GM18868 (cell line): ENCODE results near the gene MPND.
A peak's percentile ranks its signal among the peaks of the same experiment; 100 is the strongest.
"Not testable (repeated sequence)": the region's sequence is repeated elsewhere in the genome, so short reads cannot be mapped to it uniquely, and the experiment has no call there.

Source experiments
- ATAC-seq: cut with Tn5 transposase; IDR thresholded peaks from one replicate; pipeline ENCODE4 v1.9.1; 2021; ENCODE audit warnings: mild to moderate bottlenecking, moderate library complexity; ENCODE audit not compliant: unreplicated experiment

MPND gene

DNA sequence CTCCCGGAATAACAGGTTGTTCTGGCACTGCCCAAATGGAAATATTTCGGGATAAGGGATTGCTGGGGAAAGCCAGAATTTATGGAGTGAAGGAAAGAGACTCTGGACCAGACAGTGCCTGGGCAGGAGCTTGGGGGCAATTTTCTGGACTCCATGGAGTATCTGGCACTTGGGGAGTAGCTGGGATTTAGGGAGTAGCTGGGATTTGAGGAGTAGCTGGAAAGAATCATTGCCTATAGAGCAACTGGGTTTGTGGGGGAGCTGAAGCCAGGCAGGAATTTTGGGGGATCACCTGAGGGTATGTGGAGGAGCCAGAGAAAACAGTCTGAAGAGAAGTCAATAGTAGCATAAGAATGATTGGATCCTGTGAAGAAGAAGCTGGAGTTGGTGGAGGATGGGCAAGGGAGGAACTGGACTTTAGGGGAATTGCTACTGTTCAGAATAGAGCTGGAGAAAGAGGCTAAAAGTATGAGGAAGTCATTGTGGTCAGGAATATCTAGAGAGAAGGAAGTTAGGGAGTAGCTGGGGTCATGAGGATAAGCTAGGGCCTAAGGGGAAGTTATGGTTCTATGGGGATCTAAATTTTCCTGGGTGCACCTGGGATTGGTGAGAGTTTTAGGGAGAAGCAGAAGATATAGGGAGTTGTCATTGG lies 24.2 kb upstream of the MPND start:
- no peak for ATAC-seq

DNA sequence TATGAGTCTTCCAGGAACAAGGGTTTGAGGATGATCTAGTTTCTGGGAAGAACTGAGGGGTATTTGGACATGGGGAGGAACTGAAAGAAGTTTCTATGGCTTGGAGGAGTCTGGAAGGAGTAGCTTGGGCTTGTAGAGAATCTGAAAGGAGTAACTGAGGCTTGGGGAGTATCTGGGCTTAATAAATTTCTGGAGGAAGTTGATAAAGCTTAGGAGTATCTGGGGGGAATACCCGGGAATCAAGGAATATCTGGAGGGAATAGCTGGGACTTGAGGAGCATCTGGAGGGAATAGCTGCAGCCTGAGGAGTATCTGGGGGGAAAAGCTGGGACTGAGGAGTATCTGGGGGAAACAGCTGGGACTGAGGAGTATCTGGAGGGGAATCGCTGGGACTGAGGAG lies 22.9 kb upstream of the MPND start:
- no peak for ATAC-seq

DNA sequence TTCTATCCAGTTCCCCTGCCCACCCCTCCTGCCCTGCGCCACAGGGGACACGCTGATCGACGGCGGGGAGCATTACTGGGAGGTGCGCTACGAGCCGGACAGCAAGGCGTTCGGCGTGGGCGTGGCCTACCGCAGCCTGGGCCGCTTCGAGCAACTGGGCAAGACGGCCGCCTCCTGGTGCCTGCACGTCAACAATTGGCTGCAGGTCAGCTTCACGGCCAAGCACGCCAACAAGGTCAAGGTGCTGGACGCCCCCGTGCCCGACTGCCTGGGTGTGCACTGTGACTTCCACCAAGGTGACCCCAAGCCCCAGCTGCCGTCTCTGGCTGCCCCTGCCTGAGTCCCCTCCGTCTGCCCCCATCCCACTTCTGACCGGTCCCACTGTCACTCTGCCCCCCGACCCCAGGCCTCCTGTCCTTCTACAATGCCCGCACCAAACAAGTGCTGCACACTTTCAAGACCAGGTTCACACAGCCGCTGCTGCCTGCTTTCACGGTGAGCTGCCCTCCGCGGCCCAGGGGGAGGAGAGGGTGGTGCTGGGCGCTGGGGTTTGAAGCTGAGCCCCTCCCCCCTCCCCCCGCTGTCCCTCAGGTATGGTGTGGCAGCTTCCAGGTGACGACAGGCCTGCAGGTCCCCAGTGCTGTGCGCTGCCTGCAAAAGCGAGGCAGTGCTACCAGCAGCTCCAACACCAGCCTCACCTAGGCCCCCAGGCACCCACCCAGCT lies 20.3 kb upstream of the MPND start:
- no peak for ATAC-seq

DNA sequence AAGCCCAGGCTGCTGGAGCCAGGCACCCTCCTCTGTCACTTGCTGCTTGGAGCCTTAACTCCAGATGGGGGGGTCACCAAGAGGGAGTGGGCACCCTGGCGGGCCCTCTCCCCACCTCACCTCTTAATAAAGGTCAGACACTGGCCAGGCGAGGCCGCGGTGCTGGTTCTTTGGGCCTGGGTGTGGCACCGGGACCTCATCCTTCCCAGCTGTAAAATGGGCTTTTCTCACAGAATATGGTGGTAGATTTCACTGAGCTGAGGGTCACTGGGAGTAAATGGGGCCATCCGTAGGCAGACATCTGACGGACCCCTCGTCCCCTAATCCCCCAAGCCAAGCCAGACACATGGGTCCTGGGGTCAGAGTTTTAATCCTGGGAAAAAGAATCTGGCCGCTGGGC lies 19.7 kb upstream of the MPND start:
- ATAC-seq, result no peak

DNA sequence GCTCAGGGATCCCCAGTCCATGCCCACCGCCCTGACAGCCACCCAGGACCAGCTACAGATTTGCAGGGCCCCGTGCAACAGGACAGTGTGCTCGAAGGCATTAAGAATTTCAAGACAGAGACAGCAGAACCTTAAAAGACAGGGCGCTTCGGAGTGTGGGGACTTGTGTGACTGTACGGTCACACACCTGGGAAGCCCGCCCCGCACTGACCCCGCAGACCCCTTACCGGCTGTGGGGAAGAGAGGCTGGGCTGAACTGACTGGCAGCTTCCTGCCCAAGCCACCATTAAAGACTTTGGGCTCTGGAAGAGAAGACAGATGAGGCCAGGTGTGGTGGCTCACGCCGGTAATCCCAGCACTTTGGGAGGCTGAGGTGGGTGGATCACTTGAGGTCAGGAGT lies 19.1 kb upstream of the MPND start:
- ATAC-seq, result no peak

DNA sequence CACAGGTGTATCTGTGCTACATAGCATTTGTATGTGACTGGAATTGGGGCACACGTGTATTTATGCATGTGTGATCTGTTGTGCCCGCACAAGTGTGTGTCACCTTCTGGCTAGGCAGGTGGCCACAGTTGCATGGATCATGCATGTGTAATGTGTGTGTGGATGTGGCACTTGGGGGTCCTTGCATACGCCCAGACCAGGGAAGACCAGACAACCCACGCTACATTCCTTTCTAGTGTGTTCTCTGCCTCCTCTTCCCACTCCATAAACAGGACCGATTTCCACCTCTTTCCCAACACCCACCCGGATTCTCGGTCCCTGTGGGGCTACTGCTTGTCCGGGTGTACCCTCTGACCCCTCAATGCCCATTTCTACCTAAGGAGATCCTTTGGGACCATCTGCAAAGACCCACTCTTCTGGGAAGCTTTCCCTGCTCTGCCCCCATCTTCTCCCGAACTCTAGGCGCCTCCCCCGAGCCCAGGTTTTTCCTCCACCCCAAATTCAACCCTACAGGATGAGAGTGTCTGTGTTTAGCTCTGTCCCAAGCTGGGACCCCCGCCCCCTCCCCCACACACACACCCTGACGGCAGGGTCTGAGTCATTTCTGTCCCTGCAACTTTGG lies 17.0 kb upstream of the MPND start:
- ATAC-seq, result no peak

DNA sequence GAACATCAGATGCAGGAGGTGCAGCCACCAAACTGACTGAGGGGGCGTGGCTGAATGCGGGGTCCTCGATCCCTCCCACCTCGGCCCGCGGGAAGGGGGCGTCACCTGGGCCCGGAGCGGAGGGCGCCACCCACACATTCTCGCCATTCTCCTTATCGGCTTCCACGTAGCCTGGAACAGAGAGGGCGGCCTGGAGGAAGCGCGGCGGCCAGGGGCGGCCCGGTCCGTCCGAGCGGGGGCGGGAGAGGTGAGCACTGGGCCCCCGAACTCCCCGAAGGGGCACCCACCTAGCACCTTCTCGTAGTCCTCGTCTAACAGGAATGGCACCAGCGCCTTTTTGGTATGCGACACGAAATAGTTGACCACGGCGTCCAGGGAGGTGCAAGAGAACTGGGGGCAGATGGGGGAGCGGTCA lies 16.5 kb upstream of the MPND start:
- ATAC-seq, result no peak

DNA sequence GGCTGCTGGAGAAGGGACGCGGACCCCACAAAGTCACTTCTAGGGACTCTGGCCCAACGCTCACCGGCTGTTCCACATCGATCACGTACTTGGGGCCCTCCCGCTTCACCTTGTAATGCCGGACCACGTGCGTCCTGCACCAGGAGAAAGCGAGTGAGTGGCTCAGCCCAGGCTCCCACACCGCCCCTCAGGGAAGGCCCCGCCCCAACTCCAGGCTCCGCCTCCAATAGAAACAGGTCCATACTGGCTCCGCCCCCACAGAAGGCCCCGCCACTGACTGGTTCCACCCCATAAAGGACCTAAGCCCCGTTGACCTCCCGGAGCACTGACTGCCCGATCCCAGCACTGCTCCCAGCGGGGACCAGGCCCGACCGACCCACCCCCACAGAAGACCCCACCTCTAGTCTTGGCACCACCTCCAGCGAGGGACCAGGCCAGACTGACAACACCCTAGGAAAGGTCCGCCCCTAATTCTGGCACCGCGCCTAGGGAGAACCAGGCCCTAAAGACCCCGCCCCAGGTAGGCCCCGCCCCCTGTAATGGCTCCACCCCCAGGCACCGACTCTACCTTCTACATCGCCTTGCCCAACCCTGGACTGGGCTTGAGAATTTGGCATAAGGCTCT lies 16.0 kb upstream of the MPND start:
- ATAC-seq, result no peak

DNA sequence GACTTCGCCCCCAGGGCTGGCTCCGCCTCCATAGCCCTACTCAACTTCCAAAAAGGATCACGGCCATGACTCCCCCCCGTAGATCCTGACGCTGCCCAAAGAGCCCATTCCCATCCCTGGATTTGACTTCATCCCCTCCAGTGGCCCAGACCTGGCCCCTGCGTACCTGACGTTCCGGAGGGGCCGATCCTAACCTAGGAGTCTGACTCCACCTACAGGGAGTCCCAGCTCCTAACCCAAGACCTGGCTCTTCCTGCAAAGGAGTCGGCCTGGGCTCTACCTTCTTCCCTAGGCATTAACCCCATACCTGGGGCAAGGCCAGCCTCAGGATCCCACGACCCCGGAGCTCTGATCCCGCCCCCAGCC lies 15.5 kb upstream of the MPND start:
- no peak for ATAC-seq

DNA sequence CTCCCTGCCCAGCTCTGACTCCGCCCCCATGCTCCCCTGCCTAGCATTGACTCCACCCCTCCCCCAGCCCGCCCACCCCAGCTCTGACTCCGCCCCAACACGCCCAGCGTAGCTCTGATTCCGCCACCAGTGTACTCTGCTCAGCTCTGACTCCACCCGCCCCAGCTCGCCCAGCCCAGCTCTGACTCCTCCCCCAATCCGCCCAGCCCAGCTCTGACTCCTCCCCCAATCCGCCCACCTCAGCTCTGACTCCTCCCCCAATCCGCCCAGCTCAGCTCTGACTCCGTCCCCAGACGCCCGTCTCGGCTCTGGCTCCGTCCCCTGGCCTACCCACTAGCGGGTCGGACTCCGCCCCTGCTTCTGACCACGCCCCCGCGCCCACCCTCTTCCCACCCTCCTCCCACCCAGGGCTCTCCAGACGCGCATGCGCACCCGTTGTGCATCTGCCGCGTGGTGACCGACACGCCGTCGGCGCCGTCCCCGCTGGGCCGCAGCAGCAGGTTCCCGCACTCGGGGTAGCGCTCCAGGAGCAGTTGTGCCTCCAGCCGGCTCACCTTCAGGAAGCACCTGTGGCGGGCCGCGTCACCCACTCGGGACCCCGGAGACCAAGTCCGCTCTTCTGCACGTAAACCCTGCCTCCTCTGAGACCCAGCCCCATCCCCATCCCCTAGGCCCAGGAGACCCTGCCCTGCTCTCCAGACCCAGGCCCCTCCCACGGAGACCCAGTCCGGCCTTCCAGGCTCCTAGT lies 14.9 kb upstream of the MPND start:
- ATAC-seq, result peak; percentile 88

DNA sequence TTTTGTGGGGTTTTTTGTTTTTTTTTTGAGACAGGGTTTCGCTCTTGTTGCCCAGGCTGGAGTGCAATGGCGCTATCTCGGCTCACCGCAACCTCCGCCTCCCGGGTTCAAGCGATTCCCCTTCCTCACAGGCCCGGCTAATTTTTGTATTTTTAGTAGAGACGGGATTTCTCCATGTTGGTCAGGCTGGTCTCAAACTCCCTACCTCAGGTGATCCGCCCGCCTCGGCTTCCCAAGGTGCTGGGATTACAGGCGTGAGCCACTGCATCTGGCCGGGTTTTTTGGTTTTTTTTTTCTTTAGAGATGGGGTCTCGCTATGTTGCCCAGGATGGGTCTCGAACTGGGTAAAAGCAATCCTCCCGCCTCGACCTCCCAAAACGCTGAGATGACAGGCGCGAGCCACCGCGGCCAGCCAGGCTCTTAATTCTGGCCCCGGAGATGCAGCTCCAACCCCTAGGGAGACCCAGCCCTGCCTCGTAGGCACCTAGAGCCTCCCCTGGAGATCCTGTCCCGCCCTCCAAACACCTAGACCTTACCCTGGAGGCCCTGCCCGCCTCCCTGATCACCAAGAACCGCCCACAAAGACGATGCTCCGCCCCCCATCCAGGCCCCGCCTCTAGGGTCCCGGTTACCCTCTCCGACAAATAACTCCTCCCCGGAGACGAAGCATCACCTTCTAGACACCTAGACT lies 14.2 kb upstream of the MPND start:
- not testable (repeated sequence) for ATAC-seq

DNA sequence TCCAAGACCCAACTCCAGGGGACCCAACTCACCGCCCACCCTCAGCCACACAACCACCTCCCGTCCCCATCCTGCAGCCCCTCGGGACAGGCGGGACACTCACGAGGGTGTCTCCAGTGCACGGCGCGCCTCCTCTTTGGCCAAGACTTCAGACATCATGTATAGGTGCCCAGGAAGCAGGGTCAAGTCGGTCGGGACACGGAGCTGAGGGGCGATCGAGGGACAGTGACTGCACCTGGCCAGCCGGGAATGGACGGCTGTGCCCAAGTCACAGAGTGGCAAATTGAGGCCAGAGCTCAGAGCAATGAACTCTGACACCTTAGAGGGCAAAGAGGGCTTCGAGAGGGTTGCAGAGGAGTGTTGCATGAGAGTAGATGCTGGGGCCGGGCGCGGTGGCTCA lies 13.5 kb upstream of the MPND start:
- ATAC-seq, result no peak

DNA sequence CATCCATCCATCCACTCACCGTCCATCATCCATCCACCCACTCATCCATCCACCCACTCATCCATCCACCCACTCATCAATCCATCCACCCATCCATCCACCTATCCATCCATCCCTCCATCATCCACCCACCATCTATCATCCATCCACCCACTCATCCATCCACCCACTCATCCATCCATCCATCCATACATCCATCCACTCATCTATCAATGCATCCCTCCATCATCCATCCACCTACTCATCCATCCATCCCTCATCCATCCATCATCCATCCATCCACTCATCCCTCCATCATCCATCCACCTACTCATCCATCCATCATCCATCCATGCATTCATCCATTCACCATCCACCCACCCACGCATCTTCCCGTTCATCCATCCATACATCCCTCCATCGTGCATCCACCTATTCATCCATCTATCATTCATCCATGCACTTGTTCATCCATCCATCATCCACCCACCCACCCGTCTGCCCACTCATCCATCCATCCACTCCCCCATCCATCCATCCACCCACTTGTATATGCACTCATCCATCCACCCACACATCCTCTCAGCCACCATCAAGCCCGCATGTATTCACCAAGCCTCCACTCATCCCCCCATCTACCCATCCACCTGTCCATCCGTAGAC lies 8.3 kb upstream of the MPND start:
- no peak for ATAC-seq

DNA sequence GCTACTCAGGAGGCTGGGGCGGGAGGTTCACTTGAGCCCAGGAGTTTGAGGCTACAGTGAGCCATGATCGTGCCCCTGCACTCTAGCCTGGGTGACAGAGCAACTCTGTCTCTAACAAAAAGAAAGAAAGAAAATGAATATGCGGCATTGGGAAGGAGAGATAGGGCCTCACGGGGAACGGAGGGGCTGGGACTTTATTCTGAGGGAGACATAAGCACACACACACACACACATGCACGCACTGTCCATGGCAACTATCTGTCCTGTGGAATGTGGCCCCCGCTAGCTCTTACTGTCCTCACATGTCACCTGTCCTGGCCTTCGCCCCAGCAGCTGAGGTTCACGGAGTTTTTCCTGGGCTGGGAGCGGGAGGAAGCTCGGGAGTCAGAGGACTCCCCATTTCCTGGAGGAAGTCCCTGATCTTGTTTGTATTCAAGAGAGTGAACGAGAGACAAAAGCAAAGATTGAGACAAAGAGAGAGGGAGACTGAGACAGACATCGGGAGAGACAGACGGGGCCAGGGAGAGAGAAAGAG lies 5.4 kb upstream of the MPND start:
- ATAC-seq, result no peak

DNA sequence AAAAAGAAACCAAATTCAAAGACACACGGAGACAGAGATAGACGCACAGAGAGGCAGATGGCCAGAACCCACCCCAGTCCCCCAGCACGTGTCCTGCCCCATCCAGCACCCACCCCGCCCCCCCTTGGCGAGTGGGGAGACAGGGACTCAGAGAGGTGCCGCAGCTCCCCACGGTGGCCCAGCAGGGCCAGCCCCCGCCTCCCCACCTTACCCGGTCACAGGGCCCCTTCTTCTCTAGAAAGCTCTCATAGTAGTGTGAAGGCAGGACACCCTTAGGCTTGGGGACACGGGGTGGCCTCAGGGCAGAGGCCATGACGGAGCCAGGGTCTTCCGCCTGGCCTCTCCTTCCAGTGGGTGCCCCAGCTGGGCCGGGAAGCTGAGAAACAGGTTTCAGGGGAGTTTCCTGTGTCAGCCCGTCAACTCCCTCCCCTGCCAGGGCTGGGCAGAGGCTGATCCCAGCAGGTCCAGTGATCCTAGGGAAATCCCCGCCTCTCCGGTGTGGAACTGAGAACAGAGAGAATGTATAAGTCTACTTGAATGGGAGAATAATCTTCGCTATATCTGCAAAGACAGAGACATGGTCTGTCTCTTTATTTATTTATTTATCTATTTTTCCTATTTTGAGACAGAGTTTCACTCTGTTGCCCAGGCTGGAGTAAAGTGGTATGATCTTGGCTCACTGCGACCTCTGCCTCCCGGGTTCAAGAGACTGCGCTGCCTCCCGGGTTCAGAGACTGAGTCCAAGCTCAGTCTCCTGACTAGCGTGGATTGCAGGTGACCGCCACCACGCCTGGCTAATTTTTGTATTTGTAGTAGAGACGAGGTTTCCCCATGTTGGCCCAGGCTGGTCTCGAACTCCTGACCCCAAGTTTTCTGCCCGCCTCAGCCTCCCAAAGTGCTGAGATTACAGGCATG lies 4.7 kb upstream of the MPND start, which contains the start of gene STAP2:
Gene STAP2, minus strand, starts transcription at position 387 of the 915 bp plus-strand sequence. Its CDS starts 74 bp downstream, at position 313.
- ATAC-seq, result no peak

DNA sequence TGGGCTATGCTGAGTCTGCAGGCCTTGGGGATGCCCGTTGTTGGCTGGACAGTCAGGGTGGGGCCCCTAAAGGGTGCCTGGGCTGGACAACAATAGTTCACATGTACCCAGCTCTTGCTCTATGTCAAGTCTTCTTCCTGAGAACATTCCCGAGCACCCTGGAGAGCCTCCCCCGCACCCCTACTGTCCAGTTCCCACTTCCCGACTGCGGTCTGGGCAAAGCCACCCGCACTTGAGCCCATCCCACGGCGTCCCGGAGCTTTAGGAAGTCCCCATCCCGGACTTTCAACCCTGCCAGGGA lies 1.1 kb upstream of the MPND start:
- ATAC-seq, result no peak

DNA sequence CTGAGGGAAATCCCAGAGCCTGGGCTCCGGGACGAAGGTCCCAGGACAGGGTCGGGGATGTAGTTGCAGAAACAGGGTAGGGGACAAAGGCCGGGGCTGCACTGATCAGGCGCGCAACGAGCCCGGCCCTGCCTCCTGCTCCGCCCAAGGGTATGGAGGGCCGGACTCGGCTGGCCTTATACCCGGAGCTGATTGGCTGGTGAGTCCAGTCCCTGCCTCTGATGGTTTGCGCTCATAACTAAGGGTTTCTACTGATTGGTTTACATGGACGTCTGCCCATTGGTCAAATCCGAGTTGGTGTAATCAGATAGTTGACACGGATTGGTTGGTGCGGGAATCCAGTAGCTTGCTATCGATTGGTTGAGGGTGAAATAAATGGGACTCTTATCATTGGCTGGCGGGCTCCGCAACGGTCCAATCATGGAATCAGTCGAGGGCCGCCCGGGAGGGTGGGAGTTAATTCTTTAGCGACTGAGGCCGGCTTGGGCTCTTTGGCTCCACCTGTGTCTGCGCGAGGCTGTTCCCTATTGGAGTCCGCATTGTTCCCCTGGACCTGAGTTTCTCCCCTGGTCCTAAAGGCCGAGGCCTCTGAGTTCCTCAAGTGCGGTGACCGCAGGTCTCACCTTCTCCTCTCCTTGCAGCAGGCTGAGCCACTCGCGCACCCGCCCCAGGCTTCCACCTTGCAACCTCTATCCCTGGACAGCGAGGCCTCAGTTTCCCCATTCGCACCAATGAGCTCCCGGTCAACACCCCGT lies 570 bp upstream of the MPND start:
- peak; percentile 85 for ATAC-seq

DNA sequence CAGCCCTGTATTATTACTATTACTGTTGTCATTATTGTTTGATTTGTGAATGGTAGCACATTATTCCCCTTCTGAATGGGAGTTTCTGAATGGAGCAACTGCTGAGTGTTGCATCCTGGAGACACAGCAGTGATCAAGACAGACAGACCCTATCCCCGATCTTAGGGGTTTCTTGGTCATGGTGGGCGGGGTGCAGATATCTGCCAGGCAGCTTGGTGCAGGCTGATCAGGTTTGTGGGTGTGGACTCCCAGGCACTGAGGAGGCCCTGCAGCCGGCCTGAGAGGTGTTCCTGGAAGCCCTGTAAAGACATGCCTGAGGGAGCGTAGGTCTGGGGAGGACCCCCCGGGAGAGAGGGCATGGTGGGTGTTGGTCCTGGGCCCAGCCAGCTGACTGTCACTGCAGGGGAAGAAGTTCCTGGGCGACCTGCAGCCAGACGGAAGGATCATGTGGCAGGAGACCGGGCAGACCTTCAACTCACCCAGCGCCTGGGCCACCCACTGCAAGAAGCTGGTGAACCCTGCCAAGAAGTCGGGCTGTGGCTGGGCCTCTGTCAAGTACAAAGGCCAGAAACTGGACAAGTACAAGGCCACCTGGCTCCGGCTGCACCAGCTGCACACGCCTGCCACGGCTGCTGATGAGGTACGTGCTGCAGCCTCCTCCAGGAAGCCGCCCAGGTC lies 2.1 kb downstream of the MPND start:
- no peak for ATAC-seq
